Kidney (tissue), 14 donors: ENCODE data around the gene SNX5. TPM values are rescaled to one million over a fixed set of nuclear protein-coding genes. Genes with fewer than 3 reads are reported as not detected.

ENCODE experiments used
- DNase-seq, 5 donors: peaks; one replicate each; pipeline ENCODE4 v3.0.0-alpha.2; 2013 to 2020
- FAIRE-seq: peaks from 2 replicates; lab custom pipeline; 2012; peaks lifted over from hg19 to GRCh38; lab: Jason Lieb, UNC
- H3K27ac ChIP-seq, 2 donors: one replicate each; pipeline ENCODE4 v1.7.0; 2013; ENCODE audit warnings: low read depth in 2 of 2, low read length in 2 of 2, inconsistent platforms in 1 of 2
- H3K27me3 ChIP-seq: one replicate; pipeline ENCODE4 v1.7.1; 2013; ENCODE audit warnings: low read length, inconsistent platforms; ENCODE audit not compliant: control insufficient read depth, insufficient read depth
- H3K36me3 ChIP-seq, 3 donors: one replicate each; pipeline versions ENCODE4 v1.7.0 to v1.7.1; 2013; ENCODE audit warnings: low read length in 3 of 3, control low read depth in 1 of 3, inconsistent platforms in 1 of 3; ENCODE audit not compliant: insufficient read depth in 3 of 3, control insufficient read depth in 2 of 3
- H3K4me1 ChIP-seq, 3 donors: one replicate each; pipeline versions ENCODE4 v1.7.0 to v1.7.1; 2013; ENCODE audit warnings: low read length in 3 of 3, inconsistent platforms in 1 of 3, low read depth in 1 of 3; ENCODE audit not compliant: control insufficient read depth in 2 of 3, insufficient read depth in 2 of 3
- H3K4me3 ChIP-seq, 3 donors: one replicate each; pipeline versions ENCODE4 v1.7.0 to v1.8.1; 2013; ENCODE audit warnings: low read length in 3 of 3, control low read depth in 1 of 3, inconsistent platforms in 1 of 3
- H3K9ac ChIP-seq, 3 donors: one replicate each; pipeline versions ENCODE4 v1.7.0 to v1.7.1; 2013; ENCODE audit warnings: low read length in 3 of 3, control low read depth in 1 of 3, inconsistent platforms in 1 of 3
- H3K9me3 ChIP-seq, 3 donors: one replicate each; pipeline versions ENCODE4 v1.7.0 to v1.7.1; 2013; ENCODE audit warnings: low read length in 3 of 3, control low read depth in 1 of 3, inconsistent platforms in 1 of 3; ENCODE audit not compliant: control insufficient read depth in 2 of 3, insufficient read depth in 1 of 3
- CTCF ChIP-seq: IDR thresholded peaks from 3 replicates; pipeline ENCODE4 v1.5.1; 2012; ENCODE audit warnings: mild to moderate bottlenecking, moderate library complexity, borderline replicate concordance; ENCODE audit not compliant: insufficient read depth; ENCODE audit errors: extremely low read depth
- intact Hi-C: fragments of 100-400 bp; cut with DNase I; formaldehyde crosslinking; loops from one replicate; pipeline ENCODE4 v1.11.1; 2022
- polyA plus RNA-seq: library from polyadenylated mRNA; stranded (reverse); fragments of 350-450 nt; fragmentation: Illumina TruSeq; extraction: RNeasy Lipid Tissue Mini Kit (QIAGEN cat#74804); gene quantifications from one replicate; pipeline ENCODE4 v1.2.3, GENCODE V29; 2014; ENCODE audit warnings: low read depth, low replicate concordance; ENCODE audit not compliant: insufficient read depth
- total RNA-seq: library from RNA; stranded (reverse); fragmentation: NEBNext Ultra II Directional; extraction: Animal tissue kit (Norgen Biotek cat#: 25700); gene quantifications from one replicate; pipeline ENCODE4 v1.2.1, GENCODE V29; 2021
- donor health status: control.
- donor health status: control.
- donor health status: control.
- donor health status: control.
- donor health status: control.
- donor health status: DM: yes; HTN: yes; CAD: no.
- donor health status: Normal renal cell carcinoma (clear cell type).

Gene SNX5
- total and polyA plus RNA-seq, 2 donors from 2014 or later = 94.9 to 133 TPM

GRCh38 chr20:17971300-17972013 is 2.9 kb upstream of the SNX5 start:
- H3K36me3 ChIP-seq = peaks cover 0 to 2% (median 0%) of the 10 kb centered on the region in 3 donors
- peak overlapping the region; percentile 31 to 95 (median 74) for H3K4me3 ChIP-seq
- no peak for TF ChIP-seq CTCF
- no peaks in the 10 kb centered on the region for H3K9me3 ChIP-seq
- intact Hi-C loops = no loop called here
- no peaks in the 10 kb centered on the region for H3K27me3 ChIP-seq
- DNase-seq = peak in 2 of 5 donors; percentile 77 to 81
- peak overlapping the region in 2 of 3 donors; percentile 48 to 88 for H3K9ac ChIP-seq
- no peak for FAIRE-seq
- H3K27ac ChIP-seq = peak overlapping the region; percentile 99
- H3K4me1 ChIP-seq = peaks cover 0 to 15% (median 6%) of the 10 kb centered on the region in 3 donors

DNA sequence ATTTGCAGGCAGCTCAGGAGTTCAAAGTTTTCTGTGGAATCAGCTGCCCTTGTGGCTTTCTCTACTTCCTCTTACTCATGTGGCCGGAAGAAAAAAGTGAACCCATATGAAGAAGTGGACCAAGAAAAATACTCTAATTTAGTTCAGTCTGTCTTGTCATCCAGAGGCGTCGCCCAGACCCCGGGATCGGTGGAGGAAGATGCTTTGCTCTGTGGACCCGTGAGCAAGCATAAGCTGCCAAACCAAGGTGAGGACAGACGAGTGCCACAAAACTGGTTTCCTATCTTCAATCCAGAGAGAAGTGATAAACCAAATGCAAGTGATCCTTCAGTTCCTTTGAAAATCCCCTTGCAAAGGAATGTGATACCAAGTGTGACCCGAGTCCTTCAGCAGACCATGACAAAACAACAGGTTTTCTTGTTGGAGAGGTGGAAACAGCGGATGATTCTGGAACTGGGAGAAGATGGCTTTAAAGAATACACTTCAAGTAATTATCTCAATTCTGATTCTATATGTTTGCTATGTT is 1.4 kb upstream of the SNX5 start:
- no peak for FAIRE-seq
- TF ChIP-seq CTCF = no peak
- DNase-seq = peak in 4 of 5 donors; percentile 42 to 82 (median 76)
- Histone ChIP-seq H3K4me1 (peaks cover 0 to 24% (median 15%) of the 10 kb centered on the region in 3 donors), H3K9me3 (no peaks in the 10 kb centered on the region), H3K4me3 (peak overlapping the region; percentile 74 to 98 (median 95)), H3K36me3 (no peaks in the 10 kb centered on the region), H3K27me3 (no peaks in the 10 kb centered on the region), H3K9ac (peak overlapping the region; percentile 52 to 96 (median 88)), H3K27ac (peak overlapping the region; percentile 99)
- intact Hi-C loops = no loop called here

GRCh38 chr20:17969278-17969883 is 787 bp upstream of the SNX5 start:
- no peaks in the 10 kb centered on the region for H3K27me3 ChIP-seq
- H3K36me3 ChIP-seq = no peaks in the 10 kb centered on the region
- H3K27ac ChIP-seq = peak overlapping the region; percentile 99
- no peak for FAIRE-seq
- no peak for TF ChIP-seq CTCF
- DNase-seq = peak in 3 of 5 donors; percentile 55 to 80 (median 79)
- H3K9me3 ChIP-seq = no peaks in the 10 kb centered on the region
- intact Hi-C loops = no loop called here
- H3K4me1 ChIP-seq = peaks cover 0 to 30% (median 20%) of the 10 kb centered on the region in 3 donors
- H3K9ac ChIP-seq = peak overlapping the region; percentile 74 to 96 (median 88)
- peak overlapping the region; percentile 74 to 98 (median 95) for H3K4me3 ChIP-seq
